DOHH2 (cell line): Measurements from ENCODE around the gene DGKZ.

ENCODE experiments used
- H3F3A ChIP-seq: fragments of 200-600 bp; sonication (generic), shearing (Covaris generic); 2 replicates; pipeline ENCODE4 v1.6.0; 2016; ENCODE audit warnings: antibody characterized with exemption, mild to moderate bottlenecking; ENCODE audit not compliant: control insufficient read depth, insufficient read depth
- H3K27ac ChIP-seq: fragments of 200-600 bp; sonication (generic); 2 replicates; pipeline ENCODE4 v1.5.1; 2014; ENCODE audit warnings: low read depth, mild to moderate bottlenecking, low read length, moderate library complexity
- H3K27me3 ChIP-seq: fragments of 200-600 bp; sonication (generic); 2 replicates; pipeline ENCODE4 v1.6.1; 2014; ENCODE audit warnings: mild to moderate bottlenecking, low read length, mixed read lengths; ENCODE audit not compliant: control insufficient read depth
- H3K36me3 ChIP-seq: fragments of 200-600 bp; sonication (generic); 2 replicates; pipeline ENCODE4 v1.6.1; 2014; ENCODE audit warnings: mild to moderate bottlenecking, low read length, moderate library complexity, mixed read lengths; ENCODE audit not compliant: control insufficient read depth
- H3K4me1 ChIP-seq: fragments of 200-600 bp; sonication (generic); 2 replicates; pipeline ENCODE4 v1.6.1; 2014; ENCODE audit warnings: mild to moderate bottlenecking, low read length, mixed read lengths; ENCODE audit not compliant: control insufficient read depth
- H3K4me2 ChIP-seq: fragments of 200-600 bp; sonication (generic); 2 replicates; pipeline ENCODE4 v1.6.0; 2014; ENCODE audit warnings: mild to moderate bottlenecking, low read length, moderate library complexity
- H3K4me3 ChIP-seq: fragments of 200-600 bp; sonication (generic); 2 replicates; pipeline ENCODE4 v1.5.1; 2014; ENCODE audit warnings: mild to moderate bottlenecking, low read length, mixed read lengths
- H3K79me2 ChIP-seq: fragments of 200-600 bp; sonication (generic); 2 replicates; pipeline ENCODE4 v1.6.1; 2014; ENCODE audit warnings: mild to moderate bottlenecking, low read length, mixed read lengths; ENCODE audit not compliant: control insufficient read depth
- H3K9me2 ChIP-seq: fragments of 200-600 bp; sonication (generic); replicated peaks from 2 replicates; pipeline ENCODE4 v1.6.1; 2014; ENCODE audit warnings: mild to moderate bottlenecking, low read length, mixed read lengths; ENCODE audit not compliant: control insufficient read depth
- H3K9me3 ChIP-seq: fragments of 200-600 bp; sonication (generic); 2 replicates; pipeline ENCODE4 v1.6.1; 2014; ENCODE audit warnings: antibody characterized with exemption, low read length, mixed read lengths; ENCODE audit not compliant: control insufficient read depth, insufficient read depth
- H4K20me1 ChIP-seq: fragments of 200-600 bp; sonication (generic); 2 replicates; pipeline ENCODE4 v1.6.0; 2014; ENCODE audit warnings: low read depth, mild to moderate bottlenecking, antibody characterized with exemption, low read length, moderate library complexity; ENCODE audit not compliant: control insufficient read depth, insufficient read depth
- EZH2phosphoT487 ChIP-seq: fragments of 200-600 bp; sonication (generic); IDR thresholded peaks from 2 replicates; pipeline ENCODE4 v1.6.1; 2017; ENCODE audit warnings: borderline replicate concordance, mild to moderate bottlenecking, antibody characterized with exemption, low read length, moderate library complexity, mixed read lengths
- TF ChIP-seq, protein P1 (sequence below): fragments of 200-600 bp; sonication (generic); IDR thresholded peaks from one replicate; pipeline ENCODE4 v1.5.1; 2014; ENCODE audit warnings: antibody characterized with exemption, mild to moderate bottlenecking, low read depth, low read length; ENCODE audit not compliant: poor library complexity, severe bottlenecking

Gene DGKZ

DNA sequence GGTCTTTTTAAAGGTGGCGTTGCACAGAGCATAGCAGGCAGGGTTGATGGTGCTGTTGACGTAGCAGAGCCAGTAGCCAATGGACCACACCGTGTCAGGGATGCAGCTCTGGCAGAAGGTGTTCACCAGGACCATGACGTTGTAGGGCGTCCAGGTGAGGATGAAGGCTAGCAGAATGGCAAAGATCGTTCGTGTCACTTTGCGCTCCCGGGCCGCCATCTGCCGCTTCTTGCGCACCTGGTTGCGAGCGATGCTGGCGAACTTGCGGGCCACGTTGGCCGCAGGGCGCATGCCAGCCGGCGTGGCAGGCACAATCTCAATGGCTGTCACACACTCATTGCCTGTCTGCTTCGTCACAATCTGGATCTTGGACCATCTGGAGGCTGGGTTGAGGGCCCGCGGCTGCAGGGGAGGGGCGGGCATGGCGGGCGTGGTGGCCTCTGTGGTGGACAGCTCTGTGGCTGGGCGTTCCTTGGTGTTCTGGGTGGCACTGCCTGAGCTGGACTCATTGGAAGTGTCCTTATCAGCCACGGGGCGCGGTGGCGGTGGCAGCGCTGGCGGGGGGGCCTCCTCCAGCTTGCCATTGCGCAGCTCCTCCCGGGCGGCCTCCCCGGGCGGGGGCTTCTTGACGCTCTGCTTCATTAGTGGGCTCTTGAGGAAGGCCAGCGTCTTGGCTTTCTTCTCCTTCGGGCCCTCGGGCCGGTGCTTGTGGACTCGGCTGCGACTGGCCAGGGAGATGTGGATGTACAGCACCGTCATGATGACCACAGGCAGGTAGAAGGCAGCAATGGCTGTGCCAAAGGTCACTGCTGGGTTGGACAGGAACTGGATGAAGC, 38.1 kb downstream of the DGKZ start:
- H3K36me3 ChIP-seq = no peaks in the 10 kb centered on the region
- no peaks in the 10 kb centered on the region for H3K9me3 ChIP-seq
- H3K4me2 ChIP-seq = no peak overlapping the region
- no peaks in the 10 kb centered on the region for H3K79me2 ChIP-seq
- no peaks in the 10 kb centered on the region for H3K9me2 ChIP-seq
- H3F3A ChIP-seq = no peaks in the 10 kb centered on the region; the same call in 1 of the 2 replicates
- H4K20me1 ChIP-seq = no peaks in the 10 kb centered on the region; the same call in 1 of the 2 replicates
- no peak for TF ChIP-seq EZH2phosphoT487
- TF ChIP-seq, protein P1, sequence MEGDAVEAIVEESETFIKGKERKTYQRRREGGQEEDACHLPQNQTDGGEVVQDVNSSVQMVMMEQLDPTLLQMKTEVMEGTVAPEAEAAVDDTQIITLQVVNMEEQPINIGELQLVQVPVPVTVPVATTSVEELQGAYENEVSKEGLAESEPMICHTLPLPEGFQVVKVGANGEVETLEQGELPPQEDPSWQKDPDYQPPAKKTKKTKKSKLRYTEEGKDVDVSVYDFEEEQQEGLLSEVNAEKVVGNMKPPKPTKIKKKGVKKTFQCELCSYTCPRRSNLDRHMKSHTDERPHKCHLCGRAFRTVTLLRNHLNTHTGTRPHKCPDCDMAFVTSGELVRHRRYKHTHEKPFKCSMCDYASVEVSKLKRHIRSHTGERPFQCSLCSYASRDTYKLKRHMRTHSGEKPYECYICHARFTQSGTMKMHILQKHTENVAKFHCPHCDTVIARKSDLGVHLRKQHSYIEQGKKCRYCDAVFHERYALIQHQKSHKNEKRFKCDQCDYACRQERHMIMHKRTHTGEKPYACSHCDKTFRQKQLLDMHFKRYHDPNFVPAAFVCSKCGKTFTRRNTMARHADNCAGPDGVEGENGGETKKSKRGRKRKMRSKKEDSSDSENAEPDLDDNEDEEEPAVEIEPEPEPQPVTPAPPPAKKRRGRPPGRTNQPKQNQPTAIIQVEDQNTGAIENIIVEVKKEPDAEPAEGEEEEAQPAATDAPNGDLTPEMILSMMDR = no peak
- H3K4me3 ChIP-seq = no peak overlapping the region
- peaks cover 60% of the 10 kb centered on the region for H3K27me3 ChIP-seq
- peaks cover 30% of the 10 kb centered on the region for H3K4me1 ChIP-seq
- H3K27ac ChIP-seq = no peak overlapping the region

DNA sequence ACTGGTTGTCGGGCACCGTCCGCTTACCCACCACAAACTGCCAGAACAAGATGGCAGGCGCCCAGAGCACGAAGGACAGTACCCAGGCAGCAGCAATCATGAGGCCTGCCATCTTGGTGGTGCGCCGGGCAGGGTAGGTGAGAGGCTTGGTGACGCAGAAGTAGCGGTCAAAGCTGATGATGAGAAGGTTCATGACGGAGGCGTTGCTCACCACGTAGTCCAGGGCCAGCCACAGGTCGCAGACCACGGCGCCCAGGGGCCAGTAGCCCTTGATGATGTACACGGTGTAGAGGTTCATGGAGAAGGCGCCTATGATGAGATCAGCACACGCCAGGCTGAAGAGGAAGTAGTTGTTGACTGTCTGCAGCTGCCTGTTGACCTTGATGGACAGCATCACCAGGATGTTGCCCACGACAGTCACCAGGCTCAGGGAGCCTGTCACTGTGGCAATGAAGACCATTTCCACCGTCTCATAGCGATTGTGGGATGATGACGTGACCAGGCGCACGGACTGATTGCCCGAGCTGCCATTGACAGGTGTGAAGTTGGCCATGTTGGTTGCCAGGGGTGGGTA, 38.8 kb downstream of the DGKZ start:
- no peak overlapping the region for H3K27ac ChIP-seq
- TF ChIP-seq, protein P1 = no peak
- TF ChIP-seq EZH2phosphoT487 = no peak
- peaks cover 29% of the 10 kb centered on the region for H3K4me1 ChIP-seq
- no peaks in the 10 kb centered on the region for H3K79me2 ChIP-seq
- H3F3A ChIP-seq = no peaks in the 10 kb centered on the region; the same call in 1 of the 2 replicates
- no peaks in the 10 kb centered on the region for H3K9me2 ChIP-seq
- no peak overlapping the region for H3K4me3 ChIP-seq
- no peaks in the 10 kb centered on the region for H3K36me3 ChIP-seq
- H3K9me3 ChIP-seq = no peaks in the 10 kb centered on the region
- no peaks in the 10 kb centered on the region; the same call in 1 of the 2 replicates for H4K20me1 ChIP-seq
- H3K4me2 ChIP-seq = no peak overlapping the region
- H3K27me3 ChIP-seq = peaks cover 60% of the 10 kb centered on the region

DNA sequence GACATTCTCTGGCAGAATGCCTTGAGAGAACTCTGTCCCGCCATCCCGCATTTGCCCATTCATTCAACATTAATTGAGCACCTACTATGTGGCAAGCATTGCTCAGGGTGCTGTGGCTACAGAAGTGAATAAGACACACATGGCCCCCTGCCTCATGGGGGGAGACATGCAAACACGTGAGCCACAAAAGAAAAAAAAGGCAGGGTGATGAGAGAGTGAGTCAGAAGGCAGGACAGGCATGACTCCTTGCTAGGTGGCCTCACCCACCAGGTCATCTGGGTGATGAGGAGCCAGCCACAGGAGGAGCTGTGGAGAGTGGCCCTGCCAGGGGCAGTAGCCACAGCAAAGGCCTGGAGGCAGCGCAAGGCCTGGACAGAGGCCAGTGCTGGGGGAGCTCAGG, 39.4 kb downstream of the DGKZ start:
- no peak overlapping the region for H3K4me2 ChIP-seq
- peaks cover 62% of the 10 kb centered on the region for H3K27me3 ChIP-seq
- H3K36me3 ChIP-seq = no peaks in the 10 kb centered on the region
- H3K27ac ChIP-seq = no peak overlapping the region
- no peaks in the 10 kb centered on the region for H3K9me2 ChIP-seq
- H3F3A ChIP-seq = no peaks in the 10 kb centered on the region; the same call in 1 of the 2 replicates
- H3K9me3 ChIP-seq = no peaks in the 10 kb centered on the region
- TF ChIP-seq, protein P1 = no peak
- no peak for TF ChIP-seq EZH2phosphoT487
- no peaks in the 10 kb centered on the region; the same call in 1 of the 2 replicates for H4K20me1 ChIP-seq
- no peaks in the 10 kb centered on the region for H3K79me2 ChIP-seq
- H3K4me3 ChIP-seq = no peak overlapping the region
- peaks cover 29% of the 10 kb centered on the region for H3K4me1 ChIP-seq
